Loucy (cell line): ENCODE data around the gene ICAM4.
A peak's percentile ranks its signal among the peaks of the same experiment; 100 is the strongest.

Experiments used
- H2AFZ ChIP-seq: fragments of 200-600 bp; sonication (generic); 2 replicates; pipeline ENCODE4 v1.6.0; 2016; ENCODE audit warnings: antibody characterized with exemption, mild to moderate bottlenecking, low read length, moderate library complexity
- H3F3A ChIP-seq: fragments of 200-600 bp; 2 replicates; pipeline ENCODE4 v1.6.0; 2016; ENCODE audit warnings: antibody characterized with exemption, low read depth, mild to moderate bottlenecking
- H3K27me3 ChIP-seq: fragments of 200-600 bp; sonication (generic); 2 replicates; pipeline ENCODE4 v1.6.1; 2014; ENCODE audit warnings: low read length, mild to moderate bottlenecking; ENCODE audit not compliant: insufficient read depth, poor library complexity, severe bottlenecking
- H3K36me3 ChIP-seq: fragments of 200-600 bp; sonication (generic); 2 replicates; pipeline ENCODE4 v1.6.1; 2016; ENCODE audit warnings: low read length; ENCODE audit not compliant: insufficient read depth
- H3K4me1 ChIP-seq: fragments of 200-600 bp; sonication (generic); 2 replicates; pipeline ENCODE4 v1.5.1; 2014; ENCODE audit warnings: low read length, mild to moderate bottlenecking; ENCODE audit not compliant: insufficient read depth, poor library complexity, severe bottlenecking
- H3K4me2 ChIP-seq: fragments of 200-600 bp; sonication (generic); 2 replicates; pipeline ENCODE4 v1.6.0; 2014; ENCODE audit warnings: antibody characterized with exemption, low read length, low read depth, mild to moderate bottlenecking; ENCODE audit not compliant: poor library complexity, severe bottlenecking
- H3K4me3 ChIP-seq: fragments of 200-600 bp; sonication (generic); 2 replicates; pipeline ENCODE4 v1.5.1; 2014; ENCODE audit warnings: low read length, mild to moderate bottlenecking, mixed read lengths; ENCODE audit not compliant: poor library complexity, severe bottlenecking
- H3K79me2 ChIP-seq: fragments of 200-600 bp; sonication (generic); 2 replicates; pipeline ENCODE4 v1.6.1; 2014; ENCODE audit warnings: low read length; ENCODE audit not compliant: insufficient read depth
- H3K9ac ChIP-seq: fragments of 200-600 bp; sonication (generic); 2 replicates; pipeline ENCODE4 v1.6.0; 2014; ENCODE audit warnings: mild to moderate bottlenecking, low read depth, low read length, moderate library complexity; ENCODE audit not compliant: poor library complexity, severe bottlenecking
- H3K9me2 ChIP-seq: fragments of 200-600 bp; sonication (generic); replicated peaks from 2 replicates; pipeline ENCODE4 v1.6.1; 2016; ENCODE audit warnings: low read depth, low read length, mixed read lengths
- H3K9me3 ChIP-seq: fragments of 200-600 bp; sonication (generic); 2 replicates; pipeline ENCODE4 v1.6.1; 2014; ENCODE audit warnings: mild to moderate bottlenecking, antibody characterized with exemption, low read length, low read depth; ENCODE audit not compliant: insufficient read depth
- H4K20me1 ChIP-seq: fragments of 200-600 bp; sonication (generic); 2 replicates; pipeline ENCODE4 v1.6.0; 2014; ENCODE audit warnings: antibody characterized with exemption, low read length, mild to moderate bottlenecking; ENCODE audit not compliant: insufficient read depth, poor library complexity, severe bottlenecking
- CTCF ChIP-seq: fragments of 200-600 bp; sonication (generic); conservative IDR thresholded peaks from 2 replicates; pipeline ENCODE4 v1.5.1; 2014; ENCODE audit warnings: mild to moderate bottlenecking, antibody characterized with exemption, low read length
- EZH2phosphoT487 ChIP-seq: fragments of 200-600 bp; IDR thresholded peaks from 2 replicates; pipeline ENCODE4 v1.6.1; 2018; ENCODE audit warnings: antibody characterized with exemption, mild to moderate bottlenecking, moderate library complexity, borderline replicate concordance

The ICAM4 gene

DNA sequence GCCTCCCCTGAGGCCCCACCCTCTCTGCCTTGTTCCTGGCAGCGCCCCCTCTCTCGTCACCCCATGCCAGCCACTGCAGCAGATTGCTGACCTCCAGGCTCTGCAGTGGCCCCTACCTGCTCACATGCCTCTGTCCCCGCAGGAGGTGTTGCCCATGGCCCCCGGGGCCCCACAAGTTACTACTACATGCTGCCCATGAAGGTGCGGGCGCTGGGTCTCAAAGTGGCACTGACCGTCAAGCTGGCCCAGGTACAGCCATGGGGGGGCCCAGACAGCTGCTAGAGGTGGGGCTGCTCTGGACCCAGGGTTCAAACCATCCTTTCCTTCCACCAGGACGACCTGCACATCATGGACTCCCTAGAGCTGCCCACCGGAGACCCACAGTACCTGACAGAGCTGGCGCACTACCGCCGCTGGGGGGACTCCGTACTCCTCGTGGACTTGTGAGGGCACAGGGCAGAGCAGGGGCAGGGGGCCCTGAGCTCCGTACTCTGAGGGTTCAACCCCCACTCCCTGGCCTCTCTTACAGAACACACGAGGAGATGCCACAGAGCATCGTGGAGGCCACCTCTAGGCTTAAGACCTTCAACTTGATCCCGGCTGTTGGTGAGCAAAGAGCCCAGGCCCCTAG lies 28.6 kb upstream of the ICAM4 start:
- H3K9me2 ChIP-seq: no peaks in the 10 kb centered on the region
- no peak overlapping the region for H3K4me3 ChIP-seq
- H3K9me3 ChIP-seq: no peaks in the 10 kb centered on the region
- H3K9ac ChIP-seq: no peak overlapping the region
- H2AFZ ChIP-seq: no peak overlapping the region
- no peak overlapping the region for H3K4me2 ChIP-seq
- H3K4me1 ChIP-seq: no peaks in the 10 kb centered on the region
- H3K27me3 ChIP-seq: no peaks in the 10 kb centered on the region
- no peaks in the 10 kb centered on the region for H3F3A ChIP-seq
- peaks cover 19% of the 10 kb centered on the region; the same call in 1 of the 2 replicates for H3K36me3 ChIP-seq
- H4K20me1 ChIP-seq: peaks cover 5% of the 10 kb centered on the region
- TF ChIP-seq EZH2phosphoT487 (no peak), CTCF (no peak)
- H3K79me2 ChIP-seq: peaks cover 13% of the 10 kb centered on the region; the same call in 1 of the 2 replicates

DNA sequence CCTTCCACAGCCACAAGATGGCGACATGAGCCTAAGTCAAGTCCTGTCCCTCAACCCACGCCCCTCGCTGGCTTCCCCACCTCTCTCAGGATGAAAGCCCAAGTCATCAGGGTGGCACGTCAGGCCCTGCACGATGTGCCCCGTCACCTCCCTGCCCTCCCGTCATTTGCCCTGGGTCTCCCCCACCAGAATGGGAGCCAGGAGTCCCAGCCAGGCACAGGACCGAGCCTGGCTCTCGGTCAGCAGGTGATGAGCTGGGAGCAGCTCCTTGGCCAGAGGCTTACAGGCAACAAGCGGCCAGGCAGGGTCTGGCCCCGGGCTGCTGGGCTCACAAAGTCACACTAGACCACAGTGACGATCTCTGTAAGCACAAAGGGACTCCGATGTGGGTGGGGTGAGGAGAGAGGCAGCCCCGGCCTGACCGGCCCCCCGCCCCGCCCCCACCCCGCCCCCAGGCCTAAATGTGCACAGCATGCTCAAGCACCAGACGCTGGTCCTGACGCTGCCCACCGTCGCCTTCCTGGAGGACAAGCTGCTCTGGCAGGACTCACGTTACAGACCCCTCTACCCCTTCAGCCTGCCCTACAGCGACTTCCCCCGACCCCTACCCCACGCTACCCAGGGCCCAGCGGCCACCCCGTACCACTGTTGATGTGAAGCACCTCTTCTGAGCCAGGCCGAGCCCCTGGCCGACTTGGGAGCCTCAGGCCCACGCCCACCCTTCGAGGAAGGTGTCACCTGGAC lies 27.4 kb upstream of the ICAM4 start:
- Histone ChIP-seq H3F3A (no peaks in the 10 kb centered on the region), H3K4me1 (no peaks in the 10 kb centered on the region), H2AFZ (no peak overlapping the region), H3K9me2 (no peaks in the 10 kb centered on the region), H3K4me2 (no peak overlapping the region), H4K20me1 (no peaks in the 10 kb centered on the region), H3K27me3 (no peaks in the 10 kb centered on the region), H3K79me2 (peaks cover 1% of the 10 kb centered on the region; the same call in 1 of the 2 replicates), H3K36me3 (peaks cover 19% of the 10 kb centered on the region; the same call in 1 of the 2 replicates), H3K4me3 (no peak overlapping the region), H3K9me3 (no peaks in the 10 kb centered on the region), H3K9ac (no peak overlapping the region)
- TF ChIP-seq EZH2phosphoT487 (no peak), CTCF (peak; percentile 69)

- Histone ChIP-seq H3K9ac (no peak overlapping the region), H2AFZ (no peak overlapping the region), H3K9me2 (no peaks in the 10 kb centered on the region), H3K36me3 (peaks cover 19% of the 10 kb centered on the region; the same call in 1 of the 2 replicates), H3K4me1 (no peaks in the 10 kb centered on the region), H3K9me3 (no peaks in the 10 kb centered on the region), H3K4me2 (no peak overlapping the region), H3F3A (no peaks in the 10 kb centered on the region), H4K20me1 (no peaks in the 10 kb centered on the region), H3K4me3 (no peak overlapping the region), H3K79me2 (no peaks in the 10 kb centered on the region), H3K27me3 (no peaks in the 10 kb centered on the region)
- TF ChIP-seq EZH2phosphoT487: no peak
- no peak for TF ChIP-seq CTCF
These were observed 26.6 kb upstream of the ICAM4 start for GRCh38 chr19:10260141-10260584.
